HL-60/S4 treated with retinoic acid at 250 ng/mL for 4 days and 3 days (cell line): ENCODE measurements around the gene COL13A1.

ENCODE experiments used
- in situ Hi-C: fragments of 300-500 bp; cut with MboI; formaldehyde crosslinking; loops from 2 replicates; pipeline ENCODE4 v1.7.0; 2022; ENCODE audit warnings: low sequenced_read_pairs

The COL13A1 gene

DNA sequence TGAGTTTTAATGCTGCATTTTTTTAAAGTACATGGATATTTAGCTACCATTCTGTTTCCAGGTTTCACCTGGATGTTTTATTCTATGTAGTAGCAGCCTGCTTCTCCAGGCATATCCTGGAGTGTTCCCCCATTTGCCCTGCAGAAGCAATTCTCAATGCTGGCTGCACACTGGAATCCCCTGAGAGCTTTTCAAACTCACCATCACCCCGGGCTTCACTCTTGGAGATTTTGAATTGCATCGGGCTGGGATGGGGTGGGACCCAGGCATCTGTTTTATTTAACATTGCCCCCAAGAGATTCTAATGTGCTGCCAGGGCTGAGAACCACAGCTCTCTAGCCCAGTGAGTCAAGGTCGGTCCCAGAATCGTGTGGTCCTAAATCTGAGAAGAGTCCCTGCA lies 137.8 kb downstream of the COL13A1 start:
- in situ Hi-C loops: no loop called here

GRCh38 chr10:69941730-69942129 lies 140.0 kb downstream of the COL13A1 start:
- in situ Hi-C loops: no loop called here

DNA sequence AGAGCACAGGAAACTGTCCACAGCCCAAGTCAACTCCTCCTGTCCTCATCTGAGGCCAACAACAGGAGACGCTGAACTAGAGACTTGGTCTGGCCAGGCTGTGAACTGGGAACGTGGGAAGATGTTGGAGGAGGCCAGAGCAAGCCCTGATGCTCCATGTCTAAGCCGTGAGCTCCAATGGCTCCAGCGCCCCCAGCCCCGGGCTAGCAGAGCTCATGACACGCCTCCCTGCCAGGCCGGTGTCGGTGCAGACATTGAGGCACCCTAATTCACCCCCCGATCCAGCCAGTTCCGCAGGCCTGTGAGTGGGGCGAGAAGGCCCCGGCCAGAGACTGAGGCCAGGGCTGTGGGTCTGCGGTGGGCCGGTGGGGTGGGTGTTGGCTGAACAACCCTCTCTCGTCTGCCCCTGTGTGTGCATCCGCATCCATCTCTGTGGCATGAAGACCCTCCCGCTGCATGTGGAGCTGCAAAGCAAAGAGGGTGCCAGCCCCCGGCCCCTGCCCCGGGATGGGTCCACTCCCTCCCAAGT lies 141.7 kb downstream of the COL13A1 start:
- in situ Hi-C loops: no loop called here

- in situ Hi-C loops: no loop called here
Measured at GRCh38 chr10:69944761-69945160, 143.1 kb downstream of the COL13A1 start.

DNA sequence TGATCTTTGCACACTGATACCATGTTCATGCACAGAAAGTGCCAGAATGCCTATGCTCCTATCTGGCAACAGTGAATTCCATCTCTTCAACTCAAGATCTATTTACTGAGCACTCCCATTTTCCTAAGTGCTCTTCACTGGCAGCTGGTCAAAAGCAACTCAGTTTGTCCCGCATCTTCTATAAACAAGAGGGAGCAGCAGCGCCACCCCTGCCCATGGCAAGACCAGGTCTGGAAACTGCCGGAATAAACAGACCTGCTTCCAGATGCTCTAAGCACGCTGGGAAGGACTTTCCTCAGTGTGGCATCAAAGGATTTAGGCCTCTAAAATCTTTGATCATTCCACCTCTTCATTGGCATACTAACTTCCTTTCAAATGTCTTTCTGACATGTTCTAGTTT lies 146.6 kb downstream of the COL13A1 start:
- in situ Hi-C loops: no loop called here

GRCh38 chr10:69949770-69950169 lies 148.1 kb downstream of the COL13A1 start:
- in situ Hi-C loops: no loop called here

- in situ Hi-C loops: no loop called here
Measured at GRCh38 chr10:69951658-69952057, 150.0 kb downstream of the COL13A1 start.

DNA sequence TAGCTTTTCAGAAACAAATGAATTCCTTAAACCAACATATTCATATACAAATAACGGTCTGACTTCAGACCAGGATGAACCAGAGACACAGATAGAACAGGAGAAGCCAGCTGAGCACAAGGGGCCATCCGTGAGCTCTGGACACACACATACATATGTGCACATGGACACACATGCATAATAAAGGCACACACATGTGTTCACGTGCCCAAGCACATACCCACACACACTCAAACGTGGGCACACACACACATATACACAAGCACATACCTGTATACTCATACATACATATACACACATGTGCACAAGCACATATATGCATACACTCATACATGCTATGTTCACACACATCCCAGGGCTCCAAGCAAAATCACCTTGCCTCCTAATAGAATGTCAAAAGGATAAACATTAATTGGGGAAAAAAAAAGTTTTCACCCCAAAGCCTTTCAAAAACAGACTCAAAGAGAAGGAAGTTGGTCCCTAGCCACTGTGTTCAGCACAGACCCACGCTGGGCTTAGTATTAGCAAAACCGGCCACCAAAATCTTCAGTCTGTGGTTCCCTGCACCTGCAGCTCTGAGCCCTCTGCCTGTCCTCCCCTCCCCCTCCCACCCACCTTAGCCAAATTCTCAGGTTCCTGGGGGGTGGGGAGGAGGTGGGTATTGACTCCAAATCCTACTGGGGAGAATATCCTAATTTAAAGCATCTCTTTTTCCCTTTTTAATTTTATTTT lies 150.5 kb downstream of the COL13A1 start:
- in situ Hi-C loops: no loop called here

GRCh38 chr10:69952821-69953221 lies 151.1 kb downstream of the COL13A1 start:
- in situ Hi-C loops: no loop called here

DNA sequence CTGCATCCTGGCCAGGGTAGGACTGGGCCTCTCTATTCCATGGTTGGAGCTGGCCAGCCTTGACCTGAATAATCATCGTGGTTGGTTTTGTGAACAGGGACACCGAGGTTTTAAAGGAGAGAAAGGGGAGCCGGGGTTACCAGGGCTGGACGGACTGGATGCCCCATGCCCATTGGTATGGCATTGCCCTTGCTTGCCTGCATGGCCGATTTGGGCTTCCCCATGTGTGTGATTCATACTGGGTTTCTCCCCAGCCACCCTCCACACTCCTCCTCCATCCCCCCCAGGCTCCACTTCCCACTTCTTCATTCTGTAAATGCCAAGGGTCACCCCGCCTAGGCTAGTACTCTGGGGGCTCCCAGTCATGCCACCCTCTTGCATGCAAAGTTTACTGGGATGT lies 152.1 kb downstream of the COL13A1 start:
- in situ Hi-C loops: no loop called here

DNA sequence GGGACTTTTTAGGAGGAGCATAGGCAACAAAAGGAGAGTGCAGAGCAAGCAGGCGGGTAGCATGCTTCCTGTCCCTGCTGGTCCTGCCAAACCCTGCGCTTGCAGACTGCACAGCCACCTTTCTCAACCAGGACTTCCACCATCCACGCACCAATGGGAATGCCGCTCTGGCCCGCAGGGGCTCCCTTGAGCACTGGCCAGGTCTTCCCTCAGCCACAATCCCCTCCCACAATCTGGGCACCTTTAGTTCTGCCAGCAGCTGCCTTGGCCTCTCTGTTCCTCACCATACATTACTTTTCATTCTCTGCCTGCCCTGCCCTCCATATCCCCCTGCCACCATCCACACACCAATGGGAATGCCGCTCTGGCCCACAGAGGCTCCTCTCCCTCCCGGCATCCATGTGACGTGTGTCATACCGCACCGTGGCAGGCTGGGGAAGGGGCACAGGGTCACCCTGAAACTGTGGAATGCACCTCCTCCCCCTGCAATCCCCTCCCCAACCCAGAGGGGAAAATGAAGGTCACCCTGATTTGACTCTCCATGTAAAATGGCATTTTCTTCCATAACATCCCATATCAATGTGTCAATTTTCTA lies 153.6 kb downstream of the COL13A1 start:
- in situ Hi-C loops: no loop called here

GRCh38 chr10:69955897-69956740 lies 154.4 kb downstream of the COL13A1 start:
- in situ Hi-C loops: no loop called here

- in situ Hi-C loops: no loop called here
Measured at GRCh38 chr10:69956741-69957230, 155.1 kb downstream of the COL13A1 start.

- in situ Hi-C loops: no loop called here
Measured at GRCh38 chr10:69957241-69957885, 155.7 kb downstream of the COL13A1 start.

GRCh38 chr10:69957886-69958555 lies 156.3 kb downstream of the COL13A1 start:
- in situ Hi-C loops: no loop called here

- in situ Hi-C loops: no loop called here
Measured at GRCh38 chr10:69958556-69958902, 156.8 kb downstream of the COL13A1 start.

DNA sequence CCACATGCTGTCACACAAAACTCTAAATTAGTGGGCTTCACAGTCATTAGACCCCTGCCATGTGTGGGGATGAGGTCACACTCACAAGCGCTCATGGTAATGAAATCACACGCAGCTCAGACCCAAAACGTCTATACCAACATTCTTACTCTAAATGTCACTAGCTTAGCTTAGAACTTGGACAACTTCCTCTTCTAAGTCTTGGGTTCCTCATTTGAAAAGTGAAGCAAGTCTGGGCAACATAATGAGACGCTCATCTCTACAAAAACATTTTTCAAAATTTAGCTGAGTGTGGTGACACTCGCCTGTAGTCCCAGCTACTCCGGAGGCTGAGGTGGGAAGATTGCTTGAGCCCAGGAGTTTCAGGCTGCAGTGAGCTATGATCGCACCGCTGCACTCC lies 158.2 kb downstream of the COL13A1 start:
- in situ Hi-C loops: no loop called here

DNA sequence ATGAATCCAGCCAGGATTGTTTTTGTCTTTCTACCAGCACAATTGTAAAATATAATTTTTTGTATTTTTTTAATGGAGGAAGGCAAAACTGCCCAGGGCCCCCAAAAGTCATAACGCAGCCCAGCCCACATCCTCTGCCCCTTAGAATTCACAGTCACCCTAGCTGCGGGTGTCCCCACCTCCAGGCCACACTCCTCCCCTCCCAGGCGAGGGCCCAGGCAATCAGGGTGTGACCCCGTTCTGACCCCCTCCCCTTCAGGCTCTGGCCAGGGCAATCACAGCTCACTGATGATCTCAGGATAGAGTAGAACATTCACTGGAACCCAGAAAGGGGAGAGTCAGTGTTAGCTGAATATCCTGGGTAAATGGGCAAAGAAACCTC lies 158.9 kb downstream of the COL13A1 start:
- in situ Hi-C loops: no loop called here

DNA sequence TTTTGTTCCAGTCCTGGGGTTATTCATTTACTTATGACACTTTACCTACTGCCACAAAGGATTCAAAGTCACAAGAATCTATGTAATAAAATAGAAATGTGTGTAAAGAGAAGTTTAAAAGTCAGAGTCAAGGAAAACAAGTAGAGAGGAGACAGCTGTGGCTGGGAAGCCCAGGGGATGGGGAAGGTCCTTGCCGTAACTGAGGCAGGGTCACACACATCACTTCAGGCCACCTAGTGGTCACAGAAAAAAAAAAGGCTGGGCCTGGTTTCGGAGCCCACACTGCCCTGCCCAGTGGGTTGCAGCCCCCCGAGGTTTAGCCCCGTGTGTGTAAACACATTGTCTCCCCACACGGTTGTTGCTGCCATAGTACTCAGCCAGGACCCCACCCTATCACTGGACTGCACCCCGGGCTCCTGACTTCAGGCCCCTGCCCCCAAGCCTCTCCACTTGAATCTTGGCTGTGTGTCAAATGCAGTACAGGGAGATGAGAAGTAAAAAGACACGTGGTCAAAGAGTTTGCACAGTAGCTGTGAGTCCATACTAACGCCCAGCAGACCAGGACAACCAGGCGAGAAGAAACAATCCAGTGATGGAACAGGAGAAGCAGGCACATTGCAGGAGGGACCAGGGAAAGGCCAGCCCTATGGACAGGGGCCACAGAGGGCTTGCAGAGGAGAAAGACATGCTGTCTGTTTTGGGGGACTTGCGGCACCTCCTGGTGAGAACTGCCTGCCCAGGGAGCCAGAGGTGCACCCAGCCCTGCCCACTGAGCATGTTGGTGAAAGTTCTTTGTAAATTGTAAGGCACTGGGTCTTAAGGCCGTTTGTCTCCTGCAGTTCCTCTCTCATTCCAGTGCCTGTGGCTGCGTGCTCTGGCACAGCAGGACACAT lies 159.5 kb downstream of the COL13A1 start:
- in situ Hi-C loops: no loop called here
